CD4-positive, alpha-beta T cell treated with Interleukin-15 for 4 hours (primary cell): ENCODE results near the gene PDK2.
"Not testable (repeated sequence)": the region's sequence is repeated elsewhere in the genome, so short reads cannot be mapped to it uniquely, and the experiment has no call there.

ENCODE experiments used
- DNase-seq: peaks from one replicate; pipeline ENCODE4 v3.0.0-alpha.2; 2020; ENCODE audit warnings: low spot score

Gene PDK2

GRCh38 chr17:50058296-50058953 lies 36.7 kb upstream of the PDK2 start:
- no peak for DNase-seq

- DNase-seq, result no peak
These were observed 35.9 kb upstream of the PDK2 start for GRCh38 chr17:50059256-50059655.

- no peak for DNase-seq
These were observed 35.3 kb upstream of the PDK2 start for GRCh38 chr17:50059759-50060273.

- DNase-seq, result no peak
These were observed 34.0 kb upstream of the PDK2 start for GRCh38 chr17:50060951-50061712.

GRCh38 chr17:50061713-50062045 lies 33.5 kb upstream of the PDK2 start:
- not testable (repeated sequence) for DNase-seq

- DNase-seq, result no peak
These were observed 32.6 kb upstream of the PDK2 start for GRCh38 chr17:50062293-50063243.

- no peak for DNase-seq
These were observed 31.4 kb upstream of the PDK2 start for GRCh38 chr17:50063561-50064252.

- DNase-seq, result no peak
These were observed 30.7 kb upstream of the PDK2 start for GRCh38 chr17:50064253-50065001.

GRCh38 chr17:50065056-50065455 lies 30.1 kb upstream of the PDK2 start:
- no peak for DNase-seq

- no peak for DNase-seq
These were observed 28.2 kb upstream of the PDK2 start for GRCh38 chr17:50066995-50067394.

- DNase-seq, result no peak
These were observed 27.2 kb upstream of the PDK2 start for GRCh38 chr17:50067996-50068395.

GRCh38 chr17:50070908-50071680 lies 24.1 kb upstream of the PDK2 start:
- DNase-seq, result no peak

- no peak for DNase-seq
These were observed 23.5 kb upstream of the PDK2 start for GRCh38 chr17:50071692-50072091.

GRCh38 chr17:50072130-50072529 lies 23.0 kb upstream of the PDK2 start:
- no peak for DNase-seq

GRCh38 chr17:50072925-50073324 lies 22.2 kb upstream of the PDK2 start:
- no peak for DNase-seq

- DNase-seq, result no peak
These were observed 20.9 kb upstream of the PDK2 start for GRCh38 chr17:50074227-50074626.

- DNase-seq, result no peak
These were observed 19.6 kb upstream of the PDK2 start for GRCh38 chr17:50075446-50076032.

GRCh38 chr17:50076221-50076590 lies 18.9 kb upstream of the PDK2 start:
- DNase-seq, result no peak

- DNase-seq, result no peak
These were observed 18.4 kb upstream of the PDK2 start for GRCh38 chr17:50076591-50077235.

GRCh38 chr17:50078430-50078829 lies 16.7 kb upstream of the PDK2 start:
- no peak for DNase-seq
